IMR-90 (cell line): ENCODE data around the gene PPM1L. TPM values are rescaled to one million over a fixed set of nuclear protein-coding genes. Genes with fewer than 3 reads are reported as not detected.

Experiments used
- ATAC-seq: fragments of 200-7000 bp; cut with Tn5 transposase; 2 replicates; pipeline ENCODE4 v1.9.1; 2020; ENCODE audit warnings: low read depth, mild to moderate bottlenecking, moderate library complexity
- BruUV-seq: library from RNA; stranded (reverse); fragments of 400-500 nt; replicated peaks from 2 replicates; lab custom pipeline; 2021; lab: Mats Ljungman, UMichigan
- CTCF ChIA-PET: fragments of 300-600 bp; formaldehyde crosslinking; extraction: SDS; loops from one replicate; lab custom pipeline; 2021; ENCODE audit warnings: antibody characterized with exemption; lab: Yijun Ruan, JAX
- POLR2A ChIA-PET: fragments of 300-600 bp; sonication (Branson Sonifier 250); formaldehyde crosslinking; loops from one replicate; lab custom pipeline; 2022; ENCODE audit warnings: antibody characterized with exemption; ENCODE audit not compliant: unreplicated experiment; lab: Charles Lee
- DNase-seq: peaks from one replicate; pipeline ENCODE4 v3.0.0; 2013
- H2AFZ ChIP-seq: replicated peaks from 2 replicates; pipeline ENCODE3; 2013; ENCODE audit warnings: low read length, mild to moderate bottlenecking; ENCODE audit not compliant: poor library complexity
- H2AK5ac ChIP-seq: 2 replicates; pipeline ENCODE4 v1.6.1; 2013; ENCODE audit warnings: low read depth, low read length, inconsistent platforms
- H2AK9ac ChIP-seq: replicated peaks from 2 replicates; pipeline ENCODE3; 2013; ENCODE audit warnings: mild to moderate bottlenecking, low read depth, low read length, moderate library complexity; ENCODE audit not compliant: poor library complexity
- H2BK120ac ChIP-seq: 2 replicates; pipeline ENCODE4 v1.6.1; 2013; ENCODE audit warnings: low read depth, low read length, inconsistent platforms
- H2BK15ac ChIP-seq: 3 replicates; pipeline ENCODE4 v1.6.1; 2013; ENCODE audit warnings: low read depth, low read length, inconsistent platforms
- H2BK20ac ChIP-seq: 2 replicates; pipeline ENCODE4 v1.6.1; 2013; ENCODE audit warnings: low read depth, mild to moderate bottlenecking, inconsistent platforms, low read length, moderate library complexity
- H2BK5ac ChIP-seq: 2 replicates; pipeline ENCODE4 v1.6.1; 2013; ENCODE audit warnings: mild to moderate bottlenecking, low read depth, low read length, inconsistent platforms; ENCODE audit not compliant: poor library complexity, severe bottlenecking
- H3K14ac ChIP-seq: replicated peaks from 2 replicates; pipeline ENCODE4 v1.6.1; 2013; ENCODE audit warnings: low read depth, low read length, inconsistent platforms
- H3K18ac ChIP-seq: 2 replicates; pipeline ENCODE4 v1.6.1; 2013; ENCODE audit warnings: low read depth, low read length, control low read depth
- H3K23ac ChIP-seq: 2 replicates; pipeline ENCODE4 v1.6.1; 2013; ENCODE audit warnings: low read depth, low read length, inconsistent platforms
- H3K27ac ChIP-seq: 2 replicates; pipeline ENCODE4 v1.5.1; 2013; ENCODE audit warnings: mild to moderate bottlenecking, control low read depth, low read length; ENCODE audit not compliant: insufficient read depth
- H3K27me3 ChIP-seq: 2 replicates; pipeline ENCODE4 v1.6.1; 2013; ENCODE audit warnings: low read length; ENCODE audit not compliant: control insufficient read depth, insufficient read depth
- H3K36me3 ChIP-seq: 2 replicates; pipeline ENCODE4 v1.6.1; 2013; ENCODE audit warnings: low read length, mixed read lengths; ENCODE audit not compliant: control insufficient read depth, insufficient read depth
- H3K4ac ChIP-seq: 2 replicates; pipeline ENCODE4 v1.6.1; 2013; ENCODE audit warnings: low read depth, low read length, inconsistent platforms
- H3K4me1 ChIP-seq: 2 replicates; pipeline ENCODE4 v1.6.1; 2013; ENCODE audit warnings: low read length, mixed read lengths; ENCODE audit not compliant: control insufficient read depth, insufficient read depth
- H3K4me2 ChIP-seq: 2 replicates; pipeline ENCODE4 v1.6.1; 2013; ENCODE audit warnings: low read depth, mild to moderate bottlenecking, control low read depth, low read length, moderate library complexity
- H3K4me3 ChIP-seq: 2 replicates; pipeline ENCODE4 v1.5.1; 2013; ENCODE audit warnings: low read depth, mild to moderate bottlenecking, control low read depth, low read length, moderate library complexity; ENCODE audit not compliant: insufficient read depth
- H3K56ac ChIP-seq: 2 replicates; pipeline ENCODE4 v1.6.1; 2013; ENCODE audit warnings: low read length, inconsistent platforms; ENCODE audit not compliant: insufficient read depth; ENCODE audit errors: extremely low read depth
- H3K79me1 ChIP-seq, 2 experiments: 2 replicates each; pipeline ENCODE4 v1.6.1; 2013; ENCODE audit warnings: low read length in 2 of 2, inconsistent platforms in 1 of 2, low read depth in 1 of 2
- H3K9ac ChIP-seq: 2 replicates; pipeline ENCODE4 v1.6.1; 2013; ENCODE audit warnings: low read depth, low read length, control low read depth
- H3K9me1 ChIP-seq: 2 replicates; pipeline ENCODE4 v1.6.1; 2013; ENCODE audit warnings: low read length, inconsistent platforms; ENCODE audit not compliant: insufficient read depth
- H3K9me3 ChIP-seq: 2 replicates; pipeline ENCODE4 v1.6.1; 2013; ENCODE audit warnings: low read length; ENCODE audit not compliant: control insufficient read depth, insufficient read depth
- H4K20me1 ChIP-seq: 2 replicates; pipeline ENCODE4 v1.6.1; 2013; ENCODE audit warnings: low read length, inconsistent platforms; ENCODE audit not compliant: insufficient read depth
- H4K5ac ChIP-seq: 2 replicates; pipeline ENCODE4 v1.6.1; 2013; ENCODE audit warnings: mild to moderate bottlenecking, low read depth, low read length, control low read depth
- H4K8ac ChIP-seq, 2 experiments: 2 replicates each; pipeline ENCODE4 v1.6.1; 2013; ENCODE audit warnings: low read depth in 2 of 2, low read length in 2 of 2, control low read depth in 1 of 2, inconsistent platforms in 1 of 2
- H4K91ac ChIP-seq: 2 replicates; pipeline ENCODE4 v1.6.1; 2013; ENCODE audit warnings: low read depth, low read length, inconsistent platforms; ENCODE audit not compliant: insufficient read depth
- BHLHE40 ChIP-seq: fragments of 150-350 bp; IDR thresholded peaks from 2 replicates; pipeline ENCODE4 v1.6.1; 2016; ENCODE audit warnings: mild to moderate bottlenecking, low read depth, low read length
- CEBPB ChIP-seq: IDR thresholded peaks from 2 replicates; pipeline ENCODE4 v1.6.1; 2012; ENCODE audit warnings: low read depth, low read length, improper control_type of control experiment
- CHD1 ChIP-seq: IDR thresholded peaks from 2 replicates; pipeline ENCODE4 v1.6.1; 2012; ENCODE audit warnings: low read depth, low read length, improper control_type of control experiment
- FOS ChIP-seq: fragments of 150-350 bp; IDR thresholded peaks from 2 replicates; pipeline ENCODE4 v1.6.1; 2016; ENCODE audit warnings: low read depth, low read length
- MAZ ChIP-seq: IDR thresholded peaks from 2 replicates; pipeline ENCODE4 v1.6.1; 2012; ENCODE audit warnings: low read depth, mild to moderate bottlenecking, low read length, improper control_type of control experiment, moderate library complexity, borderline replicate concordance
- MXI1 ChIP-seq: IDR thresholded peaks from 2 replicates; pipeline ENCODE4 v1.6.1; 2012; ENCODE audit warnings: low read depth, mild to moderate bottlenecking, low read length, moderate library complexity, borderline replicate concordance
- NFE2L2 ChIP-seq: fragments of 150-350 bp; IDR thresholded peaks from 2 replicates; pipeline ENCODE4 v1.6.1; 2016; ENCODE audit warnings: low read depth, mild to moderate bottlenecking, low read length
- POLR2A ChIP-seq: IDR thresholded peaks from 2 replicates; pipeline ENCODE4 v1.6.1; 2012; ENCODE audit warnings: mild to moderate bottlenecking, low read depth, low read length
- RAD21 ChIP-seq: IDR thresholded peaks from 2 replicates; pipeline ENCODE4 v1.6.1; 2012; ENCODE audit warnings: low read length, improper control_type of control experiment
- RCOR1 ChIP-seq: IDR thresholded peaks from 2 replicates; pipeline ENCODE4 v1.6.1; 2012; ENCODE audit warnings: mild to moderate bottlenecking, low read length, improper control_type of control experiment; ENCODE audit not compliant: insufficient replicate concordance
- RFX5 ChIP-seq: IDR thresholded peaks from 2 replicates; pipeline ENCODE4 v1.8.0; 2012; ENCODE audit warnings: low read depth, mild to moderate bottlenecking, low read length, moderate library complexity
- SMC3 ChIP-seq: fragments of 150-350 bp; IDR thresholded peaks from 2 replicates; pipeline ENCODE4 v1.6.1; 2016; ENCODE audit warnings: low read depth, mild to moderate bottlenecking, antibody characterized with exemption, low read length, moderate library complexity
- USF2 ChIP-seq: fragments of 150-350 bp; IDR thresholded peaks from 2 replicates; pipeline ENCODE4 v1.6.1; 2017; ENCODE audit warnings: mild to moderate bottlenecking, antibody characterized with exemption, low read length, low read depth
- WGBS, 2 experiments: methylation state at CpG; one replicate each; pipeline versions ENCODE4 v1.1.5 to v1.1.7; 2013; ENCODE audit warnings: missing lambda C conversion rate in 2 of 2; ENCODE audit not compliant: insufficient read length in 1 of 2; ENCODE audit errors: extremely low coverage in 2 of 2; 5-methylcytosine and 5-hydroxymethylcytosine counted together
- dilution Hi-C: fragments of 300-500 bp; cut with HindIII; formaldehyde crosslinking; loops from one replicate; pipeline ENCODE4 v1.14.3; 2018; ENCODE audit warnings: low sequenced_read_pairs; ENCODE audit not compliant: unreplicated experiment
- in situ Hi-C: fragments of 300-500 bp; cut with MboI; formaldehyde crosslinking; loops from 3 replicates; pipeline ENCODE4 v1.14.3; 2019; ENCODE audit warnings: low sequenced_read_pairs, inconsistent platforms, mixed read lengths
- intact Hi-C: fragments of 100-400 bp; cut with micrococcal nuclease; formaldehyde crosslinking; loops from 2 replicates; pipeline ENCODE4 v1.10.0; 2022
- polyA plus RNA-seq, 3 experiments: library from polyadenylated mRNA; depleted of rRNA; stranded (reverse); fragments of >200 nt; gene quantifications; 2 replicates each; pipeline ENCODE4 v1.2.3, GENCODE V29; 2012; ENCODE audit warnings: low replicate concordance in 1 of 3
- total RNA-seq: library from RNA; depleted of rRNA; stranded (reverse); fragments of >200 nt; gene quantifications from 2 replicates; pipeline ENCODE4 v1.2.3, GENCODE V29; 2012
- TF ChIP-seq, protein P1 (sequence below): conservative IDR thresholded peaks from 2 replicates; pipeline ENCODE4 v1.5.1; 2012; ENCODE audit warnings: mild to moderate bottlenecking, low read depth, low read length, improper control_type of control experiment
- TF ChIP-seq, protein P2 (sequence below): fragments of 150-350 bp; IDR thresholded peaks from 2 replicates; pipeline ENCODE4 v1.6.1; 2016; ENCODE audit warnings: low read depth, mild to moderate bottlenecking, low read length, moderate library complexity, borderline replicate concordance

The PPM1L gene
- total and polyA plus RNA-seq, 2 of the 4 experiments (the other 2 are of a cell fraction) = 0.14 to 0.18 TPM

DNA sequence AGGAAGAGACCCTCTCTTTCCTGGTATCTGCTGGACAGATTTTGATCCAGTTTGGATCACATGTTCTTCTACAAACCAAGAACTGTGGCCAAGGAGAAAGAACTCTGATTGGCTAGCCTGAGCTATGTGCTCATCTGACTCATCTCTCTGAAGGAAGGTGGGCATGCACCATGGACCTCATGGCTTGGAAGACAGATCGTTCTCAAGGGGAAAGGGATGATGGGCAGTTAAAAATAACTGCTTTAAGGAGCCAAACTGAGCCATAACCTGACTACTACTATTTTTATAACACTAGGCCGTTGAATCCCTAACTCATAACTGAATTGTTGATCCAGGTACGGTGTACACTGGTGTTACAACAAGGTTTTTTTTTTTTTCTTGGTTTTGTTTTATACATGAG lies 236.7 kb downstream of the PPM1L start:
- Histone ChIP-seq H3K27me3 (no peaks in the 10 kb centered on the region), H3K4ac (no peak overlapping the region), H4K5ac (no peak overlapping the region), H3K4me2 (no peak overlapping the region), H3K4me3 (no peak overlapping the region), H3K9me1 (no peaks in the 10 kb centered on the region), H3K14ac (no peak overlapping the region), H2AK9ac (no peak overlapping the region), H4K20me1 (no peaks in the 10 kb centered on the region), H2BK5ac (no peak overlapping the region), H2AK5ac (no peak overlapping the region), H2BK15ac (no peak overlapping the region), H3K56ac (no peak overlapping the region), H2BK120ac (no peak overlapping the region), H3K4me1 (no peaks in the 10 kb centered on the region), H4K8ac (no peak overlapping the region), H2AFZ (no peak overlapping the region), H3K27ac (no peak overlapping the region), H2BK20ac (no peak overlapping the region), H3K79me1 (no peaks in the 10 kb centered on the region), H3K36me3 (no peaks in the 10 kb centered on the region), H3K23ac (no peak overlapping the region), H3K9ac (no peak overlapping the region), H4K91ac (no peak overlapping the region), H3K18ac (no peak overlapping the region), H3K9me3 (no peaks in the 10 kb centered on the region)
- ChIA-PET POLR2A (no interaction called here), CTCF (interaction anchor here (1.6 kb wide), 1 partner anchor 29 kb away, joined by 3 read pairs; no protein-coding TSS in a partner anchor)
- ATAC-seq = no peak
- dilution Hi-C loops = no loop called here
- TF ChIP-seq BHLHE40 (no peak), CEBPB (no peak), RAD21 (no peak), MAZ (no peak), NFE2L2 (no peak), SMC3 (no peak), POLR2A (no peak), MXI1 (no peak), USF2 (no peak), CHD1 (no peak), RFX5 (no peak), FOS (no peak), RCOR1 (no peak)
- TF ChIP-seq, protein P1, sequence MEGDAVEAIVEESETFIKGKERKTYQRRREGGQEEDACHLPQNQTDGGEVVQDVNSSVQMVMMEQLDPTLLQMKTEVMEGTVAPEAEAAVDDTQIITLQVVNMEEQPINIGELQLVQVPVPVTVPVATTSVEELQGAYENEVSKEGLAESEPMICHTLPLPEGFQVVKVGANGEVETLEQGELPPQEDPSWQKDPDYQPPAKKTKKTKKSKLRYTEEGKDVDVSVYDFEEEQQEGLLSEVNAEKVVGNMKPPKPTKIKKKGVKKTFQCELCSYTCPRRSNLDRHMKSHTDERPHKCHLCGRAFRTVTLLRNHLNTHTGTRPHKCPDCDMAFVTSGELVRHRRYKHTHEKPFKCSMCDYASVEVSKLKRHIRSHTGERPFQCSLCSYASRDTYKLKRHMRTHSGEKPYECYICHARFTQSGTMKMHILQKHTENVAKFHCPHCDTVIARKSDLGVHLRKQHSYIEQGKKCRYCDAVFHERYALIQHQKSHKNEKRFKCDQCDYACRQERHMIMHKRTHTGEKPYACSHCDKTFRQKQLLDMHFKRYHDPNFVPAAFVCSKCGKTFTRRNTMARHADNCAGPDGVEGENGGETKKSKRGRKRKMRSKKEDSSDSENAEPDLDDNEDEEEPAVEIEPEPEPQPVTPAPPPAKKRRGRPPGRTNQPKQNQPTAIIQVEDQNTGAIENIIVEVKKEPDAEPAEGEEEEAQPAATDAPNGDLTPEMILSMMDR = no peak
- TF ChIP-seq, protein P2, sequence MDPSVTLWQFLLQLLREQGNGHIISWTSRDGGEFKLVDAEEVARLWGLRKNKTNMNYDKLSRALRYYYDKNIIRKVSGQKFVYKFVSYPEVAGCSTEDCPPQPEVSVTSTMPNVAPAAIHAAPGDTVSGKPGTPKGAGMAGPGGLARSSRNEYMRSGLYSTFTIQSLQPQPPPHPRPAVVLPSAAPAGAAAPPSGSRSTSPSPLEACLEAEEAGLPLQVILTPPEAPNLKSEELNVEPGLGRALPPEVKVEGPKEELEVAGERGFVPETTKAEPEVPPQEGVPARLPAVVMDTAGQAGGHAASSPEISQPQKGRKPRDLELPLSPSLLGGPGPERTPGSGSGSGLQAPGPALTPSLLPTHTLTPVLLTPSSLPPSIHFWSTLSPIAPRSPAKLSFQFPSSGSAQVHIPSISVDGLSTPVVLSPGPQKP = no peak
- WGBS, 2 experiments = no CpG with 5 or more reads among the region's 3 CpGs
- BruUV-seq = no TSS peak
- in situ Hi-C loops = no loop called here
- intact Hi-C loops = no loop called here
- DNase-seq = no peak
